GM12891 (cell line): ENCODE data around the gene ACSL5.

Experiments
- POLR2A ChIP-seq: IDR thresholded peaks from 2 replicates; pipeline ENCODE4 v1.6.1; 2011; ENCODE audit warnings: low read depth, low read length, control low read depth
- POLR2AphosphoS5 ChIP-seq: IDR thresholded peaks from 2 replicates; pipeline ENCODE4 v1.6.1; 2011; ENCODE audit warnings: low read depth, low read length, control low read depth
- TAF1 ChIP-seq: IDR thresholded peaks from 2 replicates; pipeline ENCODE4 v1.6.1; 2011; ENCODE audit warnings: low read depth, low read length, control low read depth

DNA sequence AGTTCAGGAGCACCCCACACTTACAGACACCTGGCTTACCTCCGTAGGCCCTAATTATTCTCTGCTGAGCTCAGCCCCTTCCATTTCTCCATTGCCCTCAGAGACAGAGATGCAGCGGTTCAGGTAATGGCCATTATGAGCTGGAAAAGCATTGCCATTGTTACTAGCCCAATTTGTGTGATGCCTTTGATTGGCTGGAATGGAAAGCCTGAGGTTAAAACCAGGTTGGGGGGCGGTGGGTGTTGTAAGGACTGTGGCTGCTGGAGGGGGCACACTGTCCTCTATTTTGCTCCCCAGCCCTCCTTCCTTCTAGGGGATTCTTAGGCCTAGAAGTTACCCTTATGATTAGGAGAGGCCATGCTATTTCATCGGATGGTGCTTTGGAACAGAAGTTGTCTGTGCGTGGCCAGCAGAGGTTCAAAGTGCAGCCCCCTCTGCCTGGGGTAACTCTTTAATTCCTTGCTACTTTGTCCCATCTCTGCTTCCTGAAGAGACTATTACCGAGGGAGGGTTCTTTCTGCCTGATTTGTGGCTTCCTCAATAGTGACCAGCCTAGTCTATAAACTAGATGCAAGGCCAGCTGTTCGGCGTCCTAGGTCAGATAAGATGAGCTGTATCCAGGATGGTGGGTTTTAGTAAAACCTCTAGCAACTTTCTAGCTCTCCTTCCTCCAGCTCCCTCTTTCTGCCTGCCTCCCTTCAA lies 14.2 kb upstream of the ACSL5 start:
- TF ChIP-seq POLR2AphosphoS5 (no peak), POLR2A (no peak), TAF1 (no peak)
